Measurements from ENCODE around the gene TPO. TPM values are rescaled to one million over a fixed set of nuclear protein-coding genes. Genes with fewer than 3 reads are reported as not detected.
"Not testable (repeated sequence)": the region's sequence is repeated elsewhere in the genome, so short reads cannot be mapped to it uniquely, and the experiment has no call there.

The TPO gene
- total RNA-seq, 1 donor: not detected

DNA sequence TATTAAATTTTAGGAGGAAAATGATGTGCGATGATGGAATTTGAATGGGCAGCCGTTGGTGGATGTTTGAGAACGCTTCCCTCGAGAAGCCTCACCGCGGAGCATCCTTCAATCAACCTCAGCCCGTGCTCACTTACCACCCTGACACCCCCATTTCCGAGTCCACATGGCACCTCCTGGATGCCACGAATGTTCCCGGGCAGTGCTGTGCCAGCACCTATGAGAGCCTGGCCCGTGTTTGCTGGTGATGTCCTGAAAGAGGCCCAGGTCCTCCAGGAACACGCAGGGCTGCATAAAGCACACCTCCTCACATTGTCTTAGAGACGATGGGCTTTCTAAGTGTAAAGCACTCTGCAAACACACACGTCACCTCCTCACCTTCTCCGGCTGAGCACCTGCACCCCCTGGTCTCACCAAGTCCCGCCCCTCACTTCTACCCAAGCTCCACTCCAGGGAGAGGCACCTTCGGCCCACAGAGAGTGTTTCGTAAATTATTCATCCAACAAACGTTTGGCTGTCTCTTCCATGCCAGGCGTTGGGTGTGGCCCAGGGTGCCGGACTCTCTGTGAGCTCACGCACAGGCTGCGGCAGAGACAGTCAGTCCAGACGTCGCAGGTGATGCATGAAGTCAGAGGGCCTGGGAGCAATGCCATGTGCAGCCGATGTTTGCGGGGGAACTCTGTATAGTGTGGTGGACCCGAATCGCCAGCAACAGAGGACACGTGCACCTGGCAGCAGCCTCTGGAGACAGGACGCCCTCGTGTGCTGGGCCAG lies 150.0 kb downstream of the TPO start:
- H3K4me3 ChIP-seq (ENCODE audit: low read depth, low read length): no peak overlapping the region
- no peak for DNase-seq (ENCODE audit: low read depth)
- TF ChIP-seq, protein P1, sequence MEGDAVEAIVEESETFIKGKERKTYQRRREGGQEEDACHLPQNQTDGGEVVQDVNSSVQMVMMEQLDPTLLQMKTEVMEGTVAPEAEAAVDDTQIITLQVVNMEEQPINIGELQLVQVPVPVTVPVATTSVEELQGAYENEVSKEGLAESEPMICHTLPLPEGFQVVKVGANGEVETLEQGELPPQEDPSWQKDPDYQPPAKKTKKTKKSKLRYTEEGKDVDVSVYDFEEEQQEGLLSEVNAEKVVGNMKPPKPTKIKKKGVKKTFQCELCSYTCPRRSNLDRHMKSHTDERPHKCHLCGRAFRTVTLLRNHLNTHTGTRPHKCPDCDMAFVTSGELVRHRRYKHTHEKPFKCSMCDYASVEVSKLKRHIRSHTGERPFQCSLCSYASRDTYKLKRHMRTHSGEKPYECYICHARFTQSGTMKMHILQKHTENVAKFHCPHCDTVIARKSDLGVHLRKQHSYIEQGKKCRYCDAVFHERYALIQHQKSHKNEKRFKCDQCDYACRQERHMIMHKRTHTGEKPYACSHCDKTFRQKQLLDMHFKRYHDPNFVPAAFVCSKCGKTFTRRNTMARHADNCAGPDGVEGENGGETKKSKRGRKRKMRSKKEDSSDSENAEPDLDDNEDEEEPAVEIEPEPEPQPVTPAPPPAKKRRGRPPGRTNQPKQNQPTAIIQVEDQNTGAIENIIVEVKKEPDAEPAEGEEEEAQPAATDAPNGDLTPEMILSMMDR (IDR thresholded peaks at IDR 0.05; ENCODE audit: insufficient read depth, low read depth, low read length): no peak

DNA sequence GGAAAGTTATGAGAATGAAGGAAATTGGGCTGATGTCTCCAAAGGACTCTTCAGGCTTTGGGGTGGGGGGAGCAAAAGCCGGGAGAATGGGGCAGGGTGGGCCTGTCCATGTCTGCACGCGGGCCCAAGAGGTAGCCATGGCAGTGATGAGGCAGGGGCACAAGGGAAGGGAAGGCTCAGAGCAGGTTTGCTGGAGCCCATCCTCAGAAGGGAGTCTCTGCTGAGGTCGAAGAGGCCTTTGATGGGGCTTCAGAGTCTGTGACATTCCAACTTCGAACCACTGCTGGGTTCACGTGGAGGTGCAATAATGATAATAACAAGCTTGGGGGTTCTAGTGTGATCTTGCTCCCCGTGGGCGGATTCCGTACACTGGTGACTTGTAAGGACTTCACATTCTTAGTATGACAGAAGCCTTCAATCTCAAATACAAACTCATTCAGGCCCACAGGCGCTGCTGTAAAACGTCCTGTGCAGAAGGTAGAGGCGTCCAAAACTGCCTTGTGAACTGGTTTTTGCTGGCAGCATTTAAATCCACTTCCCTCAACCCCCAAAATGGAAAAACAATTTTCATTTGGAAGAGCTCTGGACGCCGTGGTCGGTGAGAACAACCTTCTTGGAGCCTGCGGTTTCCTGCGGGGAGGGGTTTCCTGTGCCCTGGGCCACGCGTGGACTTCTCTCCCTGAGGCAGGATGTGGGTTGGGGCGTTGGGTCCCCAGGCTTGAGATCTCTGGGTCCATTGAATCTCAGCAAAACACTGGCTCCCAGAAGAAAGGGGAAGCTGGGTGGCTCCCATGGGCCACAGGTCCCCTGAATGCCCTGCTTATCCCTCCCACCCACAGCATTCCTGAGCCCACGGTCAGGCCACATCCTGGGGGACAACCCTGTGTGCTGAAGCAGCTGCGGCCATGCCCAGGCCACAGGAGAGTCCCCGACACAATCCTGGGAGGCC lies 151.0 kb downstream of the TPO start:
- no peak for DNase-seq (ENCODE audit: low read depth)
- H3K4me3 ChIP-seq (ENCODE audit: low read depth, low read length): no peak overlapping the region
- TF ChIP-seq, protein P1 (IDR thresholded peaks at IDR 0.05; ENCODE audit: insufficient read depth, low read depth, low read length): no peak

DNA sequence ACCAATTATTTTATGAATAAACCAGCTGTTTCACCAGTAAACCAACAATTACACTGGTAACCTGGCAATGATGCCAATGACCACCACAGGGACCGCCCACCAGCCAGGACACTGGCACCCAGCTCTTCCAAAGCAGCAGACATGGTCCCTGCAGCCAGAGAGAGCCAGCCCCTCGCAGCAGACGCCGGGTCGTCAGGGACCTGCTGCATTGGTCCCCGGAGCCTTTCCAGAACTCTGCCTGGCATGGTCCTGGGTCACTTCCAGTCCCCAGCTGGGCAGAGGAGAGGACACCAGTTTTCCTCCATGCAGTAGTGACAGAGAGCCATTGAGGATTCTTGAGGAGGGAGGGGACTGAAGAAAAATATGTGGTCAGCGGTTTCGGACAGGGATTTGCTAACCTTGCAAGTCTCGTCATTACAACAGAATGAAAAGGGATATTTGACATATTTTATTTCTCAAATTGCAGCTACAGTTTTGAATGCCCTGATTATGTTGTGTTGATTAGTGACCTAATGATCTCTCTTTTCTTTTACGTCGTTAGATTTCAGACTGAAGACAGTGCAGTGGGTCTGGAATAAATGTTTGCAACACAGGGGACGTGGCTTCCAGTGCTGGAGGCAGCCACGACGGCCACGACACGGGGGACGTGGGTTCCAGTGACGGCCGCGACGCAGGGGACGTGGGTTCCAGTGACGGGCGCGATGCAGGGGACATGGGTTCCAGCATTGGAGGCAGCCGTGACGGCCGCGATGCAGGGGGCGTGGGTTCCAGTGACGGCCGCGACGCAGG lies 154.5 kb downstream of the TPO start:
- TF ChIP-seq, protein P1 (IDR thresholded peaks at IDR 0.05; ENCODE audit: insufficient read depth, low read depth, low read length): no peak
- no peak for DNase-seq (ENCODE audit: low read depth)
- no peak overlapping the region for H3K4me3 ChIP-seq (ENCODE audit: low read depth, low read length)

DNA sequence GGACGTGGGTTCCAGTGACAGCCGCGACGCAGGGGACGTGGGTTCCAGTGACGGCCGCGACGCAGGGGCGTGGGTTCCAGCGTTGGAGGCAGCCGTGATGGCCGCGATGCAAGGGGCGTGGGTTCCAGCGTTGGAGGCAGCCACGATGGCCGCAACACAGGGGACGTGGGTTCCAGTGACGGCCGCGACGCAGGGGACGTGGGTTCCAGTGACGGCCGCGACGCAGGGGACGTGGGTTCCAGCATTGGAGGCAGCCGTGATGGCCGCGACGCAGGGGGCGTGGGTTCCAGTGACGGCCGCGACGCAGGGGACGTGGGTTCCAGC lies 155.0 kb downstream of the TPO start:
- DNase-seq (ENCODE audit: low read depth); H3K4me3 ChIP-seq (ENCODE audit: low read depth, low read length): not testable (repeated sequence)

DNA sequence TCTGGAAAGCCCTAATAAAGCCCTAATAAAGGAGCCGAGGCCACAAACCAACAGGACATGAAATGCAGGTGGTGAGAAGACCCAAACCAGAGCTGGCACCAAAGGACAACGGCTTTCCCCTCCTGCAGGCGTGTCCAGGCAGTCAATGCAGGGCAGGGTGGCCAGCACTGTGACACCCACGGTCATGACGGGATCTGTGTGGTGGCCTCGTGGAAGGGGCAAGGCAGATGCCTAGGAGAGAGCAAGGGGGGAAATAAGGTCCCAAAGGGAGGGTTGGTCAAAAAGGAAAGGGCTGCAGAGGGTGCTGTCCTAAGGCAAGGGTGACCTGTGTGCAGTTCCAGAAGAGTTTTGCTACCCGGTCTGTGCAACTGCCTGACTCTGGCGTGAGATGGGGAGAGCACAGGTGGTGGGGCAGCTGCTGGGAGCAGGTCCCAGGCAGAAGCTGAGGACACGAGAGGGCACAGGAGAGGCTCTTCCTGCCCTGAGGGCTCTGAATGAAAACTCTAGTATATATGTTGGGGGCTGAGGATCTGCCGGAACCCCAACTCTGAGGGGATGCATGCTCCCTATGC lies 156.7 kb downstream of the TPO start:
- DNase-seq (ENCODE audit: low read depth): no peak
- H3K4me3 ChIP-seq (ENCODE audit: low read depth, low read length): no peak overlapping the region
- TF ChIP-seq, protein P1 (IDR thresholded peaks at IDR 0.05; ENCODE audit: insufficient read depth, low read depth, low read length): no peak

DNA sequence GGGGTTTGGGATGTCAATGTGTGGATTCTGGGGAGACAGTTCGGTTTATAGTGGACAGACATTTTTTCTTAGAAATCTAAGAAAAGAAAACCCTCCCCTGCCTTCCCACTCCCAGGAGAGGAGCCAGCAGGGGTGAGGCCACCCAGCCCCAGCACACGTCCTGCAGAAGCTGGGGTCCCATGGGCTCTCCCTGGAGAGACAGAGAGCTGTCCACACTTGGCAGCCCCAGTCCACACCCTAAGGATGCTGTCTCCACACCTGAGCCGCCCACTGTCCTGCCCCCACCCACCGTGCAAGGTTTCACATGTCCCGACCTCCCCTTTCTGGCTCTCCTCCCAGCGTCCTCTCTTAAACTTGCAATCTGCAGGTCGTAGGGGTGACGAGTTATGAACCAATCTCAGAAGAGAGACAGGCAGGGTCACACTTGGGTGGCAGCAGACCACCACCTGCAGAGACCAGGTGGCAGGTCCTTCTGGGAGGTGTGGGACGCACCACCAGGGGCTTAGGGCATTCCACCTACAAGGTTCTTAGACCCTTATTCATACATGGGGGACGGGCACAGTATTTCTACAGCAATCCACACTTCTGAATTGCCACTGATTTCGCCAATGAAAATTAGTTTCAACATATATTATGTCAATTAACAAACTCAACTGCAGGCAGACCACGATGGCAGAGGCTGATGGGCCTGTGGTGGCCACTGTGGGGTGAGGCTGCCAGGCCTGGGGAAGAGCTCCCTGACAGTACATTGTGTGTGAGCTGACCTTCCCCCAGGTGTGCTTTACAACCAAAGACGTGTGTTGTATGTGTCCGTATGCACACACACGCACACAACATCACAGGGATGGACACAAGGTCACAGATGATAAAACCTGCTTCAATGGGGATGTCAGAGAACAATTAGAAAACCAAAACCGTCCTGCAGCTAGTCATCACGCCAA lies 158.5 kb downstream of the TPO start:
- no peak for DNase-seq (ENCODE audit: low read depth)
- TF ChIP-seq, protein P1 (IDR thresholded peaks at IDR 0.05; ENCODE audit: insufficient read depth, low read depth, low read length): no peak
- H3K4me3 ChIP-seq (ENCODE audit: low read depth, low read length): no peak overlapping the region
